CD14-positive monocyte (primary cell): ENCODE results near the gene PRAMEF12. TPM values are rescaled to one million over a fixed set of nuclear protein-coding genes. Genes with fewer than 3 reads are reported as not detected.

Source experiments
- DNase-seq, 3 donors: peaks; one replicate each; pipeline ENCODE4 v3.0.0-alpha.2; 2011 to 2022
- H2AFZ ChIP-seq: 2 replicates; pipeline ENCODE4 v1.6.0; 2012; ENCODE audit warnings: mild to moderate bottlenecking, low read depth, low read length, inconsistent platforms; ENCODE audit not compliant: insufficient read depth, poor library complexity, severe bottlenecking
- H3K27ac ChIP-seq, 2 donors: 1 replicate in 1 of 2; 2 replicates in 1 of 2; pipeline ENCODE4 v1.5.1; 2012 to 2013; ENCODE audit warnings: low read length in 2 of 2, control low read depth in 1 of 2, inconsistent platforms in 1 of 2, low read depth in 1 of 2, mild to moderate bottlenecking in 1 of 2
- H3K27me3 ChIP-seq, 2 donors: one replicate each; pipeline versions ENCODE4 v1.6.0 to v1.6.1; 2011 to 2013; ENCODE audit warnings: low read length in 2 of 2; ENCODE audit not compliant: control insufficient read depth in 2 of 2, insufficient read depth in 2 of 2
- H3K36me3 ChIP-seq, 2 donors: replicated peaks in 1 of 2; 1 replicate in 1 of 2; 2 replicates in 1 of 2; pipeline versions ENCODE4 v1.5.1 to v1.6.1; 2012 to 2013; ENCODE audit warnings: low read length in 2 of 2, control low read depth in 1 of 2, inconsistent platforms in 1 of 2, mild to moderate bottlenecking in 1 of 2; ENCODE audit not compliant: insufficient read depth in 2 of 2, control insufficient read depth in 1 of 2
- H3K4me1 ChIP-seq, 2 donors: 1 replicate in 1 of 2; 2 replicates in 1 of 2; pipeline versions ENCODE4 v1.5.1 to v1.6.1; 2012 to 2013; ENCODE audit warnings: low read length in 2 of 2, control low read depth in 1 of 2, inconsistent platforms in 1 of 2, mild to moderate bottlenecking in 1 of 2, moderate library complexity in 1 of 2; ENCODE audit not compliant: insufficient read depth in 2 of 2, control insufficient read depth in 1 of 2
- H3K4me2 ChIP-seq: replicated peaks from 2 replicates; pipeline ENCODE3; 2012; ENCODE audit warnings: low read length, moderate library complexity, mild to moderate bottlenecking; ENCODE audit not compliant: poor library complexity, severe bottlenecking; ENCODE audit errors: extremely low read depth
- H3K4me3 ChIP-seq, 3 experiments: fragments of 200-600 bp in 1 of 3; sonication (generic) in 1 of 3; replicated peaks in 1 of 3; 1 replicate in 2 of 3; 2 replicates in 1 of 3; pipeline ENCODE4 v1.5.1; 2011 to 2013; ENCODE audit warnings: low read length in 3 of 3, mild to moderate bottlenecking in 3 of 3, control low read depth in 2 of 3, low read depth in 2 of 3, inconsistent platforms in 1 of 3, moderate library complexity in 1 of 3
- H3K79me2 ChIP-seq: 2 replicates; pipeline ENCODE4 v1.6.0; 2012; ENCODE audit warnings: mild to moderate bottlenecking, control low read depth, inconsistent platforms, low read length, moderate library complexity; ENCODE audit not compliant: insufficient read depth
- H3K9ac ChIP-seq: 2 replicates; pipeline ENCODE4 v1.6.0; 2017; ENCODE audit warnings: low read length, mild to moderate bottlenecking; ENCODE audit not compliant: insufficient read depth, poor library complexity, severe bottlenecking
- H3K9me3 ChIP-seq, 2 donors: replicated peaks in 1 of 2; 1 replicate in 1 of 2; 2 replicates in 1 of 2; pipeline versions ENCODE4 v1.5.1 to v1.6.1; 2012 to 2013; ENCODE audit warnings: low read length in 2 of 2, control low read depth in 1 of 2; ENCODE audit not compliant: control insufficient read depth in 1 of 2, insufficient read depth in 1 of 2
- H4K20me1 ChIP-seq: 2 replicates; pipeline ENCODE4 v1.6.0; 2012; ENCODE audit warnings: mild to moderate bottlenecking, low read length, control low read depth, moderate library complexity; ENCODE audit not compliant: insufficient read depth
- H3K27ac Mint-ChIP-seq, 7 donors: one replicate each; pipeline ENCODE4 v1.8.0; 2020; ENCODE audit warnings: mild to moderate bottlenecking in 7 of 7, mixed read lengths in 7 of 7, moderate library complexity in 6 of 7, inconsistent platforms in 2 of 7
- H3K27me3 Mint-ChIP-seq, 3 donors: one replicate each; pipeline ENCODE4 v1.8.0; 2021 to 2022; ENCODE audit warnings: low read depth in 3 of 3, mild to moderate bottlenecking in 3 of 3, mixed read lengths in 3 of 3, moderate library complexity in 3 of 3, inconsistent platforms in 1 of 3
- H3K36me3 Mint-ChIP-seq, 2 donors: one replicate each; pipeline ENCODE4 v1.8.0; 2020; ENCODE audit warnings: mixed read lengths in 2 of 2, inconsistent platforms in 1 of 2, mild to moderate bottlenecking in 1 of 2
- H3K4me1 Mint-ChIP-seq: one replicate; pipeline ENCODE4 v1.8.0; 2020; ENCODE audit warnings: mild to moderate bottlenecking, mixed read lengths
- H3K4me3 Mint-ChIP-seq, 2 donors: one replicate each; pipeline ENCODE4 v1.8.0; 2020; ENCODE audit warnings: mild to moderate bottlenecking in 2 of 2, mixed read lengths in 2 of 2, moderate library complexity in 1 of 2
- H3K9me3 Mint-ChIP-seq, 7 donors: one replicate each; pipeline ENCODE4 v1.8.0; 2020 to 2022; ENCODE audit warnings: mixed read lengths in 7 of 7, mild to moderate bottlenecking in 6 of 7, moderate library complexity in 6 of 7, inconsistent platforms in 2 of 7
- WGBS: methylation state at CpG from one replicate; pipeline ENCODE4 v1.1.5; 2013; ENCODE audit warnings: missing lambda C conversion rate; ENCODE audit not compliant: insufficient coverage; 5-methylcytosine and 5-hydroxymethylcytosine counted together
- intact Hi-C, 2 donors: fragments of 100-400 bp; cut with micrococcal nuclease; formaldehyde crosslinking; loops; one replicate each; pipeline versions ENCODE4 v1.15.0 to v1.15.1; 2023
- polyA plus RNA-seq, 3 donors: library from polyadenylated mRNA; depleted of rRNA in 1 of 3; unstranded in 2 of 3; stranded (reverse) in 1 of 3; fragments of 300-500 nt in 2 of 3; fragments of >200 nt in 1 of 3; fragmentation: Illumina TruSeq in 2 of 3; gene quantifications; 1 replicate in 2 of 3; 2 replicates in 1 of 3; pipeline ENCODE4 v1.2.3, GENCODE V29; 2012 to 2021
- TF ChIP-seq, protein P1 (sequence below): fragments of 200-600 bp; IDR thresholded peaks from one replicate; pipeline ENCODE4 v1.8.0; 2022; ENCODE audit warnings: antibody characterized with exemption, mild to moderate bottlenecking

PRAMEF12 gene
- polyA plus RNA-seq, 3 donors = not detected

GRCh38 chr1:12756273-12756672 lies 17.3 kb upstream of the PRAMEF12 start:
- H3K4me2 ChIP-seq = no peak overlapping the region
- intact Hi-C loops = no loop called here
- H3K9me3 Mint-ChIP-seq = peaks cover 0 to 5% (median 0%) of the 10 kb centered on the region in 7 donors
- WGBS = 83% methylated on average over 1 of the region's 2 CpGs
- no peaks in the 10 kb centered on the region for H3K79me2 ChIP-seq
- no peaks in the 10 kb centered on the region for H3K4me1 Mint-ChIP-seq
- no peaks in the 10 kb centered on the region for H3K36me3 Mint-ChIP-seq
- H3K27me3 ChIP-seq = peaks cover 0 to 2% of the 10 kb centered on the region in 2 donors
- no peaks in the 10 kb centered on the region for H4K20me1 ChIP-seq
- DNase-seq = no peak
- TF ChIP-seq, protein P1, sequence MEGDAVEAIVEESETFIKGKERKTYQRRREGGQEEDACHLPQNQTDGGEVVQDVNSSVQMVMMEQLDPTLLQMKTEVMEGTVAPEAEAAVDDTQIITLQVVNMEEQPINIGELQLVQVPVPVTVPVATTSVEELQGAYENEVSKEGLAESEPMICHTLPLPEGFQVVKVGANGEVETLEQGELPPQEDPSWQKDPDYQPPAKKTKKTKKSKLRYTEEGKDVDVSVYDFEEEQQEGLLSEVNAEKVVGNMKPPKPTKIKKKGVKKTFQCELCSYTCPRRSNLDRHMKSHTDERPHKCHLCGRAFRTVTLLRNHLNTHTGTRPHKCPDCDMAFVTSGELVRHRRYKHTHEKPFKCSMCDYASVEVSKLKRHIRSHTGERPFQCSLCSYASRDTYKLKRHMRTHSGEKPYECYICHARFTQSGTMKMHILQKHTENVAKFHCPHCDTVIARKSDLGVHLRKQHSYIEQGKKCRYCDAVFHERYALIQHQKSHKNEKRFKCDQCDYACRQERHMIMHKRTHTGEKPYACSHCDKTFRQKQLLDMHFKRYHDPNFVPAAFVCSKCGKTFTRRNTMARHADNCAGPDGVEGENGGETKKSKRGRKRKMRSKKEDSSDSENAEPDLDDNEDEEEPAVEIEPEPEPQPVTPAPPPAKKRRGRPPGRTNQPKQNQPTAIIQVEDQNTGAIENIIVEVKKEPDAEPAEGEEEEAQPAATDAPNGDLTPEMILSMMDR = no peak
- no peak overlapping the region for H3K27ac ChIP-seq
- no peak overlapping the region for H2AFZ ChIP-seq
- H3K9me3 ChIP-seq = no peaks in the 10 kb centered on the region
- no peaks in the 10 kb centered on the region for H3K36me3 ChIP-seq
- H3K4me3 ChIP-seq = no peak overlapping the region
- H3K27me3 Mint-ChIP-seq = peaks cover 0 to 11% (median 7%) of the 10 kb centered on the region in 3 donors
- H3K4me3 Mint-ChIP-seq = no peak overlapping the region
- no peak overlapping the region for H3K27ac Mint-ChIP-seq
- H3K4me1 ChIP-seq = no peaks in the 10 kb centered on the region
- no peak overlapping the region for H3K9ac ChIP-seq

DNA sequence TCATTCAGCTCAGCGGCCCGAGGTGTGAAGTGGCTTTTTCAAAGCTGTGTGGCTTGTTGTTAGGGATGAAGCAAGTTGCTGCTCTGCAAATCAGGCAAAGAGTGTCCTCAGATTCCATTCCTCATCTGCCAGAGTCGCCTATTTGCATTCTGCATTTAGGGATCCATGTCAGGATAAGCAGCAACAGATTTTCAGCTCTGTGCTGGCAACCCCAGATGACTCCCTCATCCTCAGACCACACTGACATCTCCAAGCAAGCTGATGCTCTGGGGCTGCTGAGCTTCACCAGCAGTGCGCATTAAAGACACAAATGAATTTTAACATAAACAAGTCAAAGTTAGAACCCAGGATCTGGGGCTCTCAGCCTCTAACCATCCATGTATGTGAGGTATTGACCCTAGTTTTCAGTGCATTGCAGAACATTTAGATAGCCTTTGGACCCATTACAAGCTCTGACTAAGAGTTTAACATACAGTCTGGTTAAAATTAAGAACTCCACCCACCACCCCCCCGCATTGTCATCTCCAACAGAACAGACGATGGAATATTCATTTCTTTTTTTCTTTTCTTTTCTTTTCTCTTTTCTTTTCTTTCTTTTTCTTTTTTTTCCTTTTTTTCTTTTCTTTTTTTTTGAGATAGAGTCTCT lies 16.6 kb upstream of the PRAMEF12 start:
- no peaks in the 10 kb centered on the region for H4K20me1 ChIP-seq
- H3K4me1 ChIP-seq = no peaks in the 10 kb centered on the region
- no peak overlapping the region for H3K27ac ChIP-seq
- DNase-seq = no peak
- H3K4me3 ChIP-seq = no peak overlapping the region
- H3K9ac ChIP-seq = no peak overlapping the region
- Mint-ChIP-seq H3K36me3 (no peaks in the 10 kb centered on the region), H3K4me3 (no peak overlapping the region), H3K4me1 (no peaks in the 10 kb centered on the region), H3K27me3 (peaks cover 1 to 8% (median 5%) of the 10 kb centered on the region in 3 donors), H3K27ac (no peak overlapping the region), H3K9me3 (peaks cover 0 to 3% (median 0%) of the 10 kb centered on the region in 7 donors)
- peaks cover 0 to 2% of the 10 kb centered on the region in 2 donors for H3K27me3 ChIP-seq
- 100% methylated on average over 3 of the region's 6 CpGs for WGBS
- H3K4me2 ChIP-seq = no peak overlapping the region
- intact Hi-C loops = no loop called here
- TF ChIP-seq, protein P1 = no peak
- no peaks in the 10 kb centered on the region for H3K9me3 ChIP-seq
- no peaks in the 10 kb centered on the region for H3K79me2 ChIP-seq
- no peaks in the 10 kb centered on the region for H3K36me3 ChIP-seq
- H2AFZ ChIP-seq = no peak overlapping the region
